ENCODE data around the gene GRAMD1C. TPM values are rescaled to one million over a fixed set of nuclear protein-coding genes. Genes with fewer than 3 reads are reported as not detected.

GRAMD1C gene
- total and polyA plus RNA-seq, 9 donors, result 0.35 to 10.7 (median 1.8) TPM

DNA sequence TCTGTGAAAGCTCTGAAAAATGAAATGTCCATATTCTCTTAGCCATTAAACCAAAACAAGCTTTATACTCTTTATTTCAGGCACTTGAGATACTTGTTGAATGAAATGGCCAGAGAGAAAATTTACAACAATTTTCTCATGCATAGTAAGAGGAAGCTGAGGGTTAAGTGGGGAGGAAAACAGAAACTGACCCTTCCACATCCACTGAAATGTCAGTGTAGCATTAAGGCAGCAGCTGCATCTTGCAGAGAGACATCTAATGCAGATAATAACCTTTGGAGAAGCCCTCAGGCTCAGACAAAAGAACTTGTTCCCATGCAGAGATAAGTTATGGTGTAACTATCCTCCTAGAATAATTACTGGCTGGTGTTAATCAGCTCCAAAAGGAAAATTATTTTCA, 143.2 kb downstream of the GRAMD1C start:
- intact Hi-C loops (cut with DNase I), result no loop called here
- no peak overlapping the region for H3K27ac ChIP-seq
- TF ChIP-seq POLR2A (IDR thresholded peaks at IDR 0.05) (no peak), CTCF (IDR thresholded peaks at IDR 0.05) (no peak), EP300 (IDR thresholded peaks at IDR 0.05) (no peak)
- H3K27me3 ChIP-seq, result no peaks in the 10 kb centered on the region
- DNase-seq, result no peak
- no peaks in the 10 kb centered on the region for H3K36me3 ChIP-seq
- no peaks in the 10 kb centered on the region for H3K4me1 ChIP-seq (ENCODE audit: insufficient read depth)
- no peaks in the 10 kb centered on the region for H3K9me3 ChIP-seq
- no peak overlapping the region for H3K4me3 ChIP-seq

DNA sequence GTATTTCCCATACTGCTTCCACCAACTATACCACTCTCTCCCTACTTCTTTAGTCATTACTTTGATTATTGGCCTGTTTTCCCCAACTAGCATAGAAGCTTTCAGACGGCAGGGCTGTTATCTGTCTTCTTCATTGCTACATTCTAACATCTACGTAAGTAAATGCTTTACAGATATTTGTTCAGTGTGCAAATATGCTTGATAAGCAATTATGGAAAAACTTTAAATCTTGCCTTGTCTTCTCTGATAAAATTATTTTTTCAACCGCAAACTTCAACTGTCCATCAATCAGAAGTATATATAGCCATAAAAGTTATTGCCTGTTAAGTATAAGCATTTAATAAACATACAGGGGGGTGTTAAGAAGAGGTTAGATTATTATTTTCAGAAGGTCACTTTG, 145.0 kb downstream of the GRAMD1C start:
- no peaks in the 10 kb centered on the region for H3K4me1 ChIP-seq (ENCODE audit: insufficient read depth)
- no peaks in the 10 kb centered on the region for H3K36me3 ChIP-seq
- H3K27me3 ChIP-seq, result no peaks in the 10 kb centered on the region
- no peak overlapping the region for H3K27ac ChIP-seq
- 92 to 94% (median 93%) methylated on average over 3 of the region's 3 CpGs for WGBS, 3 donors
- intact Hi-C loops (cut with DNase I), result no loop called here
- H3K9me3 ChIP-seq, result no peaks in the 10 kb centered on the region
- no peak overlapping the region for H3K4me3 ChIP-seq
- TF ChIP-seq POLR2A (IDR thresholded peaks at IDR 0.05), result no peak
- TF ChIP-seq CTCF (IDR thresholded peaks at IDR 0.05), result no peak
- TF ChIP-seq EP300 (IDR thresholded peaks at IDR 0.05), result no peak
- no peak for DNase-seq

DNA sequence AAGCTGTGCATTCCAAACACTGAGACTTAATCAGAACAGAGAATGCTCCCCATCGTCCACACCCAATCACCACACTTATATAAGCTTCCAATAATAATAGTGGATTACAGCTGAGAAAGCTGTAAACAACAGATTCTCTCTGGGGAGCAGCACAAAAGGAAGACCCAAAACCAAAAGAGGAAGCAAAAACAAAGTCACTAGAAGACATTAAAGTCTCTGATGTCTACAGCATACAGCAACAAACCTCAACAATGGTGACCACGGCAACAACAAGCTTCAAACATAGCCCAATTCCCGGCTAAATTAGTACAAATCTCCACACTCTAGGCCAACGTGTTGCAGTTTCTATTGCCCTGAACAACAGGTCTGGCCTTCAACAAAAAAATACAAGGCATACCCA, 147.0 kb downstream of the GRAMD1C start:
- TF ChIP-seq POLR2A (IDR thresholded peaks at IDR 0.05), result no peak
- TF ChIP-seq CTCF (IDR thresholded peaks at IDR 0.05), result no peak
- TF ChIP-seq EP300 (IDR thresholded peaks at IDR 0.05), result no peak
- Histone ChIP-seq H3K27me3 (no peaks in the 10 kb centered on the region), H3K9me3 (no peaks in the 10 kb centered on the region), H3K4me3 (no peak overlapping the region), H3K27ac (no peak overlapping the region), H3K4me1 (ENCODE audit: insufficient read depth) (no peaks in the 10 kb centered on the region), H3K36me3 (no peaks in the 10 kb centered on the region)
- no peak for DNase-seq
- WGBS, 3 donors, result 61 to 74% (median 66%) methylated on average over 4 of the region's 4 CpGs
- intact Hi-C loops (cut with DNase I), result no loop called here

Other genes with a start within 250 kb of the GRAMD1C start
- gene USF3, start 142.1 kb upstream of the GRAMD1C start, total RNA-seq, result 10 to 100 TPM; 14.0 to 18.7 (median 16.2) TPM
- gene USF3, start 142.1 kb upstream of the GRAMD1C start, polyA plus RNA-seq, result 1 to 10 TPM; 4.8 to 9.2 TPM
- gene NAA50, start 92.5 kb upstream of the GRAMD1C start, total RNA-seq, result 100 to 1,000 TPM in 3 of 7 donors, 10 to 100 TPM in 4; 55.1 to 114 (median 99.5) TPM
- 10 to 100 TPM; 41.1 to 62.5 TPM for gene NAA50, start 92.5 kb upstream of the GRAMD1C start, polyA plus RNA-seq
- gene ATP6V1A, start 91.8 kb upstream of the GRAMD1C start, total RNA-seq, result 10 to 100 TPM; 16.6 to 55.3 (median 43.0) TPM
- gene ATP6V1A, start 91.8 kb upstream of the GRAMD1C start, polyA plus RNA-seq, result 10 to 100 TPM in 1 of 2 donors, 1 to 10 TPM in 1; 9.3 to 34.7 TPM
- gene ZDHHC23, start 109.2 kb downstream of the GRAMD1C start, total RNA-seq, result 1 to 10 TPM; 1.4 to 6.7 (median 3.0) TPM
- gene ZDHHC23, start 109.2 kb downstream of the GRAMD1C start, polyA plus RNA-seq, result 1 to 10 TPM in 1 of 2 donors, under 1 TPM in 1; 0.80 to 2.9 TPM
- gene CCDC191, start 217.7 kb downstream of the GRAMD1C start, total RNA-seq, result 10 to 100 TPM in 1 of 7 donors, 1 to 10 TPM in 6; 4.6 to 15.0 (median 5.8) TPM
- 1 to 10 TPM; 3.1 to 4.9 TPM for gene CCDC191, start 217.7 kb downstream of the GRAMD1C start, polyA plus RNA-seq
- 10 to 100 TPM; 13.0 to 32.6 (median 20.8) TPM for gene QTRT2, start 217.9 kb downstream of the GRAMD1C start, total RNA-seq
- gene QTRT2, start 217.9 kb downstream of the GRAMD1C start, polyA plus RNA-seq, result 10 to 100 TPM in 1 of 2 donors, 1 to 10 TPM in 1; 6.4 to 15.4 TPM

Measured in ovary (tissue), 9 donors.